Mammary epithelial cell (primary cell): ENCODE results near the gene SNTG2.

ENCODE experiments used
- EZH2 ChIP-seq: IDR thresholded peaks from 2 replicates; pipeline ENCODE4 v1.6.1; 2012; ENCODE audit warnings: low read length, inconsistent platforms, borderline replicate concordance
- TF ChIP-seq, protein P1 (sequence below), 2 donors: IDR thresholded peaks in 1 of 2; conservative IDR thresholded peaks in 1 of 2; 2 replicates each; pipeline ENCODE4 v1.5.1; 2011 to 2012; ENCODE audit warnings: inconsistent platforms in 2 of 2, low read length in 2 of 2, mild to moderate bottlenecking in 2 of 2, control low read depth in 1 of 2, low read depth in 1 of 2; ENCODE audit not compliant: insufficient read depth in 1 of 2; ENCODE audit errors: extremely low read depth in 1 of 2

DNA sequence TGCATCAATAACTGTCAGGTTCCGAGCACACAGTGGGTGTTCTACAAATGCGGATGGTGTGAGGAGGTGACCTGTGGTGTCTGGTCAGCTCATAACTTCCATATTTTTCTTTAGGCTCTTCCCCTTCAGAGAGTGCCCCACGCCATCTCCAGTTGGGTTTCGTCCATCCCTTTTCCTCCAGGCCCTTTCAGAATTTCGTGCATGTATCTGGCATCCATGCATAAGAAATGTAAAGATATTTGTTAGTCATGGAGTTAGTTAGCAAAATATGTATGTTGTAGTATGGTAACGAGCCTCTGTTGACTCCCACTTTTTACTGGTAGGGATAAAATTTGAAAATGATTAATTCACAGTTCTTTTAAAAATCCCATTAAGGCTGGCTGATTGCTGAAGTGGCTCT lies 67.2 kb downstream of the SNTG2 start:
- TF ChIP-seq, protein P1, sequence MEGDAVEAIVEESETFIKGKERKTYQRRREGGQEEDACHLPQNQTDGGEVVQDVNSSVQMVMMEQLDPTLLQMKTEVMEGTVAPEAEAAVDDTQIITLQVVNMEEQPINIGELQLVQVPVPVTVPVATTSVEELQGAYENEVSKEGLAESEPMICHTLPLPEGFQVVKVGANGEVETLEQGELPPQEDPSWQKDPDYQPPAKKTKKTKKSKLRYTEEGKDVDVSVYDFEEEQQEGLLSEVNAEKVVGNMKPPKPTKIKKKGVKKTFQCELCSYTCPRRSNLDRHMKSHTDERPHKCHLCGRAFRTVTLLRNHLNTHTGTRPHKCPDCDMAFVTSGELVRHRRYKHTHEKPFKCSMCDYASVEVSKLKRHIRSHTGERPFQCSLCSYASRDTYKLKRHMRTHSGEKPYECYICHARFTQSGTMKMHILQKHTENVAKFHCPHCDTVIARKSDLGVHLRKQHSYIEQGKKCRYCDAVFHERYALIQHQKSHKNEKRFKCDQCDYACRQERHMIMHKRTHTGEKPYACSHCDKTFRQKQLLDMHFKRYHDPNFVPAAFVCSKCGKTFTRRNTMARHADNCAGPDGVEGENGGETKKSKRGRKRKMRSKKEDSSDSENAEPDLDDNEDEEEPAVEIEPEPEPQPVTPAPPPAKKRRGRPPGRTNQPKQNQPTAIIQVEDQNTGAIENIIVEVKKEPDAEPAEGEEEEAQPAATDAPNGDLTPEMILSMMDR (conservative IDR thresholded peaks at IDR 0.05 in 1 of 2, IDR thresholded peaks at IDR 0.05 in 1 of 2; ENCODE audit: extremely low read depth in 1 of 2, insufficient read depth in 1 of 2, low read depth in 1 of 2, low read length in 2 of 2), result no peak
- no peak for TF ChIP-seq EZH2
